GM04504 (cell line): Measurements from ENCODE around the gene NFIA.

Experiments used
- DNase-seq: peaks from one replicate; pipeline ENCODE4 v3.0.0-alpha.2; 2012; ENCODE audit warnings: low read depth

The NFIA gene

GRCh38 chr1:61434276-61434675 is 351.9 kb downstream of the NFIA start:
- DNase-seq, result no peak

GRCh38 chr1:61435226-61435625 is 352.9 kb downstream of the NFIA start:
- no peak for DNase-seq

GRCh38 chr1:61436016-61436415 is 353.7 kb downstream of the NFIA start:
- DNase-seq, result no peak

- DNase-seq, result no peak
Measured at GRCh38 chr1:61436491-61437120, 354.2 kb downstream of the NFIA start.

DNA sequence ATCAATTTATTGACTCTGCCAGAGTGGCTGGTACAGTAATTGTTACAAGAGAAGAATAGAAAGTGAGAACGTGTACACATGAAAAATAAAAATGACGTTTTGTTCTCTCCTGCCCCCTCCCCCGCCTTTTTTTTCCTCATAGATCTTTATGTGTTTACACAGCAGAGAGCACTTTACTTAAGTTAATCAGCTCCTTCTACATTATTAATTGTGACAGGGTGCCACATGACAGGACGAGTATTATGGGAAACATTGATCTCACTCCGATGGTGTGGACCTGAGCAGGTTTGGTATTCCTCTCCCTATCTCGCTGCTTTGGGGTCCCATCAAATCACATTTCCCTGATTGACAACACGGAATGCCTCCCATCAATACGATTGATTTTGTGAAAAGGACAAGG is 356.9 kb downstream of the NFIA start:
- no peak for DNase-seq

DNA sequence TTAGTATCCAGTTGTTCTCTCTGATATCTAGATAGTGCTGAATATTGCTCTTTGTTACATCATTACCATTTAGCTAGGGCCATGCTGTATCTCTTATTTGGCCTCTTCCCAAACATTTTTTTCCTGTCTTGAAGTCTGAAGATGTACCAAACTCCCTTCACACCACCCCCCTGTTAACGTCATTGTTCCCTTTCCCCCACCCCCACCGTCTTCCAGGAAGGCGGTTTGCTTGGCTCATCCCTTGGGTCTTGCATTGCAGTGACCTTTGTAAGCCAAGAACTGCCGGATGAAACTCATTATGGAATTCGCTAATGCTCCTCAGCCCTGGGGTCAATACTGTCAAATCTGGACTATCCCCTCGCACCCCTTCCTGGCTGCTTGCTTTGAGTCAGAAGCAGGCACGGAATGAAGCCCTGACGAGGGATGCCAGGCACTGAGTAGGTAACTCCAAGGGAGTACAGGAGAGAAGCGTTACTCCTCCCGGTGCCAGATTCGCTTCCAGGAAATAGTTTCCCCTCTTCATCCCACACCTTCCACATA is 359.4 kb downstream of the NFIA start:
- DNase-seq, result no peak

DNA sequence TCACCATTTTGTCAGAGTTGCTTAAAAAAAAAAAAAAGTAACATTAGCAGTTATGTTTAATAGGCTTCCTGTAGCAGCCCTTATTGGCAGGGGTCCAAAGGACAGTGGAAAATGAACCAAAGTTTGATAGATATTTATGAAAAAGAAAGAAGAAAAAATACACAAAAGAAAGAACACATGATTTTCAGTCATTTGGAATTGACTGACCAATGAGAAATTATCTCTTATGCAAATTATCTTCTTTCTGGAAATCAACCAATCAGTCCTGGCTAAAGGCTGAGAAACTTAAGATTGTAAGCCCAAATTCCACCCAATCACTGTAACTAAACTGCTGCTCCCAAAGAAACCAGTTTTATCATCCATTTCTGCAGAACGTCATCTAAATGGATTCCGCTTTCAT is 360.2 kb downstream of the NFIA start:
- no peak for DNase-seq

- no peak for DNase-seq
Measured at GRCh38 chr1:61444288-61444687, 361.9 kb downstream of the NFIA start.

GRCh38 chr1:61445269-61445825 is 363.0 kb downstream of the NFIA start:
- DNase-seq, result no peak

GRCh38 chr1:61446531-61446991 is 364.2 kb downstream of the NFIA start:
- no peak for DNase-seq

- DNase-seq, result no peak
Measured at GRCh38 chr1:61447106-61447967, 365.0 kb downstream of the NFIA start.

GRCh38 chr1:61447968-61448430 is 365.6 kb downstream of the NFIA start:
- DNase-seq, result no peak

- DNase-seq, result peak; percentile 71
Measured at GRCh38 chr1:61448914-61449313, 366.6 kb downstream of the NFIA start.

DNA sequence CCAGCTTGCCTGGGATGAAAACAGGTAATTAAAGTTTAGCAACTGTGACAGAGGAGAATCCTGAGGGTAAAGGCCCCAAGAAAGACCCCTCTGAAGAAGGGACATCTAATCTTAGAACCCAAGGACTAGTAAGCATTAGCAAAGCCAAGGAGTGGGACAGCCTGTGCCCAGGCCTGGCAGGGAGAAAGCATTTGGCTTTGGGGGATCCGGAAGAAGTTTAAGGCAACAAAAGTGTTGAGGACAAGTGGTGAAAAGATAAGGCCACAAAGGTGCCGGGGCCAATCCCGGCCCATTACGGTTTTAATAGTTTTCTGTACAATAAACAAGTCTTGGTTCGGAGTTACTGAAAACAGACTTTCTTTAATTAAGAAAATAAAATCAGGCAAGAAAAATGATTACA is 367.0 kb downstream of the NFIA start:
- DNase-seq, result no peak

DNA sequence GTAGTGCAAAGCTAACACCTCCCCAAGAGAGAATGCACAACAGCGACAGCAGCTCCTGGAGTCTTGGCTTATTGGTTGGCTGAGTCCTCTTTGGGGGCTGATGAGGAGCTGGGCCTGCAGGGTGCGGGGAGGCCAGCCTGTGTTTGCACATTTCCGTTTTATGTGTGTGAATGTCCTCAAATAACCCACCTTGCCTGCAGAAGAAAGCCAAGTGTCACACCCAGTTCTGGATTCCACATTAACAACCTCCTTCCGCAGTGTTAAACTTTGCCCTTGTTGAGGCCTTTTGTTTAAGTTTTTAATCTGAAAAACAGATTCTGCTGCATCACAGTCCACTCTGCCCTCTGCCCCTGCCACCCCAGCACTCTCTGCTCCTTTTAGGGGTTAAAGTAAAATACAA is 368.1 kb downstream of the NFIA start:
- no peak for DNase-seq

DNA sequence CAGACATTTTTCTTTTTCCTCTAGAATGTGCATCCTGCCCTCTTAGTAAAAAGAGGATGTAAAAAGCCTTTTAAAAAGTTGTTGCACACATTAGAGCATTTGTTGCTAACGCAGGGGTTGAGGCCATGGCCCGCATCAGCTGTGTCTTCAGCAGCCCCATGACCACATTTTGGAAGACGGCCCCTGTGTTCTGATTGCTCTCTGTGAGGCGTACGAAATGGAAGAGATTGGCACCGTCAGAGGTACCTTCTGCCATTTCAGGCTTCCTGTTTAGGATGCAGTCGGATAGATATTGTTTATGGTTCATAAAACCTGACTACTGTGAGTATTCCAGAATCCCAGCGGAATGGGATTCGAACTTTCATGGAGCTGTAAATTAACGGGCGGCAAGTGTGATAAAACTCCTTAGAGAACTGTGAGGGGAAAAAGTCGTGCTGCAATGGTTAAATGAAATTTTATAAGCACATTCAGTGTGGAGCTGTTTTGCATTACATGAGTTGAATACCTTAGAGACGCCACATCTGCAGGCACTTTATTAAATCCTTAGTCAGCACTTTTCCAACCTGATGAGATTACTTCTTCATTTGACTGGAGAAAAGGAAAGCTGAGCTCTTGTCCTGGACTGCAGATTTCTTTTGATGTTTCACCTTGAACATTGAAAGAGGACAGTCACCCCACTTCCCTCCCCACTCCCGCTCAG is 368.7 kb downstream of the NFIA start:
- DNase-seq, result no peak

DNA sequence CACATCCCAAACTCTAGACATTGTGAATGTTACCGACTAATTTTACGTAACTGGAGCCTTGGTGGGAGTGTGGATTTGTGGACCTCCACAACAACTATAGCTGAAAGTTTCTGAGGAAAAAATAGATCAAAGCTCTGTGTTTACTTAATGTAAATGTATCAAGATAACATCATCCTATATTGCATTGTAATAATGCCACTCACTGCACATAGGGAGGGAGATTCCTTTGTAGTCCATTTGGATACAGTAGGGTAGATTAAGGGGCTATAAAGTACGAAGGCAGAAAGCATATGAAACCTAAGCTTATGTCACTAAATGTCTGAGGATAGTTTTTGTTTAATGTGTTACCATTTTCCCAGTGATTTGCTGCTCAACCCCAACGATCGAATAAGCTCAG is 369.2 kb downstream of the NFIA start:
- DNase-seq, result no peak

GRCh38 chr1:61452176-61453035 is 370.0 kb downstream of the NFIA start:
- DNase-seq, result no peak

- DNase-seq, result peak; percentile 78
Measured at GRCh38 chr1:61453111-61453961, 371.0 kb downstream of the NFIA start.

DNA sequence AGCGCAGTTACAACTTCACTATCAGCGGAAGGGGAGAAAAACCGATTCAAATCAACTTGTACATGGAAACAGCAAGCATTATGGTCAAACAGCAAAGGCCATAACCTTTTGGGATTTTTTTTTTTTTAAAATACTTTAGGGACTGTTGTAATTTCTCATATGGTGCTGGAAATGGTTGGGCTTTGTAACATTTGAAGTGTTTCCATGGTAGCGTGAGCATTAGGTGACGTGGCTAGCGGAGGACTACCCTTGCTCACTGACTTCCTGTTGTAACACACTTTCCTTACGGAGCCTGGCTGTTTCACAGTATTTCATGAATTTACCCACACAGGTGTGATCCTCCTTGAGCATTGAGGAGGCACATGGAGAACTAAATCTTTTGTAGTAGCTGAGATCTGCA is 373.0 kb downstream of the NFIA start:
- DNase-seq, result no peak
